ENCODE measurements around the gene TOM1L2. TPM values are rescaled to one million over a fixed set of nuclear protein-coding genes. Genes with fewer than 3 reads are reported as not detected.
"Not testable (repeated sequence)": the region's sequence is repeated elsewhere in the genome, so short reads cannot be mapped to it uniquely, and the experiment has no call there.

The TOM1L2 gene
- total RNA-seq, 1 experiment from 2014 or later, result 40.7 TPM

DNA sequence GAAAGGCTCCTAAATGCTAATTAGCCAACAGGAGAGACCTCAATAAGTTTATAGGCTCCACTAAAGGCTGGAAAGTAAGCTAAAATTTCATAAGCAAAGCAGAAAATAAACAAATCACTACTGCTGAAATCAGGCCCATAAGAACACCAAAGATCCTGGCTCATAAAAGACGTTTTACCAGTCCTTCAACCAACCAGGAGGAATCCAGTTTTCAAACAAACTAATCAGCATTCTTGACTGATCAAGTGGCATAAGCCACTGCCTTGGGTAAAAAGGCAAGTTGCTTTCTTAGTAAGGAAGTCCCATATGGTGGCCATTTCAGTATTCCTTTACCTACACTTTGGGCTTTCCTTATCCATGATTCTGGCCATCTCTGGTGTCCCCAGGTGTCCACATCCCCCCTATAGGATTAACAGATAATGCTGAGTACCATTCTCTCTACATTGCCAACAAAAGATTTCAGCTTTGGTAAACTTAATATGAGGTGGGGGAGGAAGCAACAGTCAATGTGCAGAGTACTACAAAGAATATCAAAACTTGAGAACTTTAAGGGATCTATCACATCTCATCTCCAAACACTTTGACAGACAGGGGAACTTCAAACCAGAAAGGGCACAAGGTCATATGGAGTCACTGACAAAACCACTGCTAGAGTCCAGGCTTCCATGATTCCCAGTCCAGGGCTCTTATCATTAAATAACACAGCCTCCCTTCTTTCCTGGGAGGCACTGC, 1.3 kb downstream of the TOM1L2 start:
- no peak for DNase-seq (ENCODE audit: low spot score)

DNA sequence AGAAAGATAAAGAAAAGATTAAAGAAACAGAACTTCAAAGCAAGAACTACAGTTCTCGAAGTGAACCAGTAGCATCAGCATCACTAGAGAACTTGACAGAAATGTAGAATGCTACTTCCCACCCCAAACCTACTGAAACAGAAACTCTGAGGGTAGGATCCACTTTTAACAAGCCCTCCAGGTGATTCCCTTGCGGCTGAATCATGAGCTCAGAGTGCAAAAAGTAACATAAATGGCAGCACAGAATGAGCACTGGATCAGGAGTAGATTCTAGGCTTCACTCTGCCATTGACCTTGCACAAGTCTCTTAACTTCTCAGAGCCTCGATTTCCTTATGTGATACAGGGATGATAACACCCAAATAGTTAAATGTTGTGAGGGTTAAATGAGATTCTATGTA, 5.8 kb downstream of the TOM1L2 start:
- DNase-seq (ENCODE audit: low spot score), result no peak

GRCh38 chr17:17965152-17965721, 7.0 kb downstream of the TOM1L2 start:
- no peak for DNase-seq (ENCODE audit: low spot score)

- DNase-seq (ENCODE audit: low spot score), result no peak
Measured at GRCh38 chr17:17964710-17965109, 7.5 kb downstream of the TOM1L2 start.

DNA sequence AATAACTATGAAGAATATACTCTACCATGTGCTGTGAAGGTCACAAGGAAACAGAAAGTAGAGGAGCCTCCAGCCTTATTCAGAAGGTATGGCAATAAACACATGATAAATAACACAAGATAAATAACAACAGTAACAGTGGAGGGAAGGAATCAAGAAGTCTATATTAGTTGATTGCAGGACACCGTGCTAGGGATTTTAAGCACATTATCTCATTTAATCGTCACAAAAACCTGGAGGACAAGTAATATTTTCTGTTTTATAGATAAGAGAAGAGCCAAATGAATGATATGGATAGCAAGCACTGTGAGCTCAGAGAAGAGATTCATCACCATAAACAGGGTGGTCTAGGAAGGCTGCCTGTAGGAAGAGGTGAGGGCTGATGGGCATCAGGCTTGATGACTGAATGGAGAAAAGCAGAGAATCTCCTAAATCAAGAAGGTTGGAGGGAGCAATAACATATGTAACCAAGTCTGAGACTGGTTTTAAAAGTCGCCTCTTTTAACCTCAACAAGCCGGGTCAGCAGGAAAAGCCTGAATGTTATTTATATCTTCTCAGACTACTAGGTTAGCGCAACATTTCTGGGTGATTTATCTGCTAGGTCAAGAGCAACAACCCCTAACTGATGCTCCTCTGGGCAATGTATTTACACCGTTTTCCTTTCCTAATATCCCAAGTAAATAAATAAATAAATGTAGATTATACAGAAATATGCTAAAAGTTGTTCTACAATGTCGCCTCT, 8.3 kb downstream of the TOM1L2 start:
- no peak for DNase-seq (ENCODE audit: low spot score)

DNA sequence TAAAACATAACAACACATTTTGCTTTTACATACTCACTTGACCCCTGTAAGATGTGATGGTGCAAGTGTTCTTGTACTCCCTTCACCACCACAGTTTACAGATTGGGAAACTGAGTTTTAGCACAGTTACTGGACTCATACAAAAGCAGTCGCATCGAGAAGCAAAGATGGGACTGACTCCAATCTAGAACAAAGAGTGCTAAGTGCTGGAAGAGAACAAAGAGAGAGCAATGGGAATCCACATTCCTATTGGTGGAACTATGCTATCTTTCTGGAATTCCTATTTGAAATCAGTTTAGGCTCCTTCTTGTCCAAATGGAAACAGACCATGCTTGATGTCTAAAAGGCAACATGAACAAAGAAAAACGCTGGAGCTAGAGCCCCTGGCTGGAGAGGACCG, 9.1 kb downstream of the TOM1L2 start:
- no peak for DNase-seq (ENCODE audit: low spot score)

DNA sequence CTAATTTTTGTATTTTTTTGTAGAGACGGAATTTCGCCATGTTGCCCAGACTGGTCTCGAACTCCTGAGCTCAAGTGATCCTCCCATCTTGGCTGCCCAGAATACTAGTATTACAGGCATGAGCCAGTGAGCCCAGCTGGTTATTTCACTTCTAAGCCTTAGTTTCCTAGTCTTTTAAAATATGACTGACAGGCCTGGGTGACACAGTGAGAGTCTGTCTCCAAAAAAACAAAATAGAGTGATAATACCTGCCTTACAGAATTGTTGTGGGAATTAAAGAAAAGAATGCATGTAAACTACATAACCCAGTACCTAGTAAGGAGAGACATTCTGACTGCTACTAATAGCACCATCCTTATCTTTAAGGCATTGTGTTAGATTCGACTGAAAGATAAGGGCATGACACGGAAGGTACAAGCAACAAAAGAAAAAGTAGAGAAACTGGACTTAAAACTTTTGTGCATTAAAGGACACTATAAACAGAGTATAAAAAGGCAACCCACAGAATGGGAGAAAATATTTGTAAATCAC, 11.6 kb downstream of the TOM1L2 start:
- no peak for DNase-seq (ENCODE audit: low spot score)

- DNase-seq (ENCODE audit: low spot score), result no peak
Measured at GRCh38 chr17:17959520-17960361, 12.5 kb downstream of the TOM1L2 start.

- no peak for DNase-seq (ENCODE audit: low spot score)
Measured at GRCh38 chr17:17958982-17959381, 13.2 kb downstream of the TOM1L2 start.

DNA sequence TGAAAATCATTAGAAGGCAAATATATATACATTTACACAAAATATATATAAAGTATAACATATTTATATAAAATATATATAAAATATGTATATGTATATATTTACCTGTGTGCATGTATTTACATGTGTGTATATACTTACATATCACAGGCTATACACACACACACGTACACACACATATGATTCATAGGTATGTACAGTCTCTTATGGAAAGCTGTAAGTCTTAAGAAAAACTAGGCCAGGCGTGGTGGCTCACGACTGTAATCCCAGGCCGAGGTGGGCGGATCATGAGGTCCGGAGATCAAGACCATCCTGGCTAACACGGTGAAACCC, 14.7 kb downstream of the TOM1L2 start:
- no peak for DNase-seq (ENCODE audit: low spot score)

DNA sequence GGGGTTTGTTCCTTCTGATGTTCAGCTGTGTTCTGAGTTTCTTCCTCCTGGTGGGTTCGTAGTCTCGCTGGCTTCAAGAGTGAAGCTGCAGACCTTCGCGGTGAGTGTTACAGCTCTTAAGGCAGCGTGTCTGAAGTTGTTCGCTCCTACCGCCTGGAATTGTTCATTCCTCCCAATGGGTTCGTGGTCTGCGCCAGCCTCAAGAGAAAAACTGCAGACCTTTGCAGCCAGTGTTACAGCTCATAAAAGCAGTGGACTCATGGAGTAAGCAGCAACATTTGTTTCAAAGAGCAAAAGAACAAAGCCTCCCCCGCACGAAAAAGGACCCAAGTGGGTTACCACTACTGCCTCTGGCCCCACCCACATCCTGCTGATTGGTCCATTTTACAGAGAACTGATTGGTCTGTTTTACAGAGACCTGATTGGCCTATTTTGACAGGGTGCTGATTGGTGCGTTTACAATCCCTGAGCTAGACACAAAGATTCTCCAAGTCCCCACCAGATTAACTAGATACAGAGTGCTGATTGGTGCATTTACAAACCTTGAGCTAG, 16.3 kb downstream of the TOM1L2 start:
- DNase-seq (ENCODE audit: low spot score), result not testable (repeated sequence)

GRCh38 chr17:17954079-17954478, 18.1 kb downstream of the TOM1L2 start:
- no peak for DNase-seq (ENCODE audit: low spot score)

DNA sequence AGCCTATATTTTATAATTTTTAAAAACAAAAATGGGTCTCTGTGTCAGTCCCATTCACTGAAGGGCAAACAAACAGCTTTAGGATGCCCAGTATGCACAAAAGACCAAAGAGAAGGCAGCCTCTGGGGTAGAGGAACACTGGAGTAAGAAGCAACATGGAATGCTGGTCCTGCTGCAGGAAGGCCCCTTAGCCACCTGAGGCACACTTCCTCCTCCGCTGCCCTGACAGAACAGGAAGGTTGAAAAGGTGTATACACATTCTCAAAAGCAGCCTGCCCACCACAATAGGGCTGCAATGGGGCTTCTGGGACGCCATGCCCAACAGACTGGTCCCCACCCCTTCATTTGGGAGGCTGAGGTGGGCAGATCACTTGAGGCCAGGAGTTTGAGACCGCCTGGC, 19.5 kb downstream of the TOM1L2 start:
- DNase-seq (ENCODE audit: low spot score), result no peak

DNA sequence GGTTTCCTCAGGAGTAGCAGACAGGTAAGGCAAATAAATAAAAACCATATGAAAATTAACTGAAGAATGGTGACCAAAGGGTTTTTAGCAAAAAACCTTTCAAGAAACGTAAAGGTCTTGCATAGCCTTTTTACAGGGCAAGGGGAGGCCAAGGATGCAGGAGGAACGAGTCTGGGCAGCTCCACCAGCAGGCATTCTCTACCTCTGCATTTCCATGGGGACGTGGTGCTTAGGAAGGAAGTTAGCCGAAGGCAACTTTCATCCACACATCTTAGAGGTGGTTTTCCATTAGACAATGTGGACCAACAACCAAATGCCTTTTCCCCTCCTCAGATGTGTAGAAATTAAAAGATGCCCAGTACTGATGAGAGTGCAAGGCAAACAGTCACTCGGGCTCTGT, 20.7 kb downstream of the TOM1L2 start:
- no peak for DNase-seq (ENCODE audit: low spot score)

DNA sequence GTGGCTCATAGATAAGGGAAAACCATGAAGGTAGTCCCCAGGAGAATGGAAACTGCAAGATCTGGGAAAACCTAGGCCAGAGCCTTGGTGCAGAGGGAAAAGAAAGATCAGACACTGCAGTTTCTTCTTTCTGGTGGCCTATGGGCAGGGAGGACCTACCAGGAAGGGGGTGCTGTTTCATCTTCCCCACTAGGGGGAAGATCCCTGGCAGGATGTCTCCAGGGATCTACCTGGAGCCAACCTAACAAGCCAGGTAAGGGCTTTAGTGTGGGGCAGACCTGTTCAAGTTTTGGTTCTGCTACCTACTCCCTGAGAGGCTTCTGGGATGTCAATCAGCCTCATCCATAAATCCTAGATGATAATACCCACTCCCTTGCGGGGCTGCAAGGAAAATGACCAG, 21.4 kb downstream of the TOM1L2 start:
- no peak for DNase-seq (ENCODE audit: low spot score)

DNA sequence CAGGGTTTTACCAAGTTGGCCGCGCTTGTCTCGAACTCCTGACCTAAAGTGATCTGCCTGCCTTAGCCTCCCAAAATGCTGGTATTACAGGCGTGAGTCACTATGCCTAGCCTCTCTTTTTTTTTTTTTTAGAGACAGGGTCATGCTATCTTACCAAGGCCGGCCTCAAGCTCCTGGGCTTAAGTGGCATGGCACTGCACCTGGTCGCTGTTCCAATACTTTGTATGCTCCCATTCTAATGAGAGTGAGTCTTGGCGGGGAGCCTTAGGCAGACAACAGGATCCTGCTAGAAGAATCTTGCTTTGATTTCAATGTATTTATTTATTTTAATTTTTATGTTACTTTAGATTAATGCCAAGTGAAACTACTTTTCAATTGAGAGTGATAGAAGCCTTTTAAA, 21.9 kb downstream of the TOM1L2 start:
- no peak for DNase-seq (ENCODE audit: low spot score)

DNA sequence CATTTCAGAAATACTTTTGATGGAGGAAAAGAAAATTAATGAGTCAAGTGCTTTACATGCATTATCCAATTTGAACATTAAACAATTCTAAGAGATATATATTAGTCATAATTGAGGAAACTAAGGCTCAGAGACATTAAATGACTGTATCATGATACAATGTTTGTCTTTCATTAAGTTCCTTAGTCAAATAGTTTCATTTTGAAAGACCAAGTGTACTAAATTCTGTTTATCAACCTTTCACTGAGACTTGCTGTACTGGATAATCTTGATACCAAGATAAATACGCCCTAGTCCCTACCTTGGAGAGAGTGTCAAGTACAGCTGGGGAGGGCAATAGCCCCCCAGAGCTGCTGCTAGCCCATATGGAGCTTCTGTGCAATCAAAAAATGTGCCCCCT, 24.2 kb downstream of the TOM1L2 start:
- no peak for DNase-seq (ENCODE audit: low spot score)

- no peak for DNase-seq (ENCODE audit: low spot score)
Measured at GRCh38 chr17:17947309-17947708, 24.9 kb downstream of the TOM1L2 start.

GRCh38 chr17:17946093-17946492, 26.1 kb downstream of the TOM1L2 start:
- no peak for DNase-seq (ENCODE audit: low spot score)

DNA sequence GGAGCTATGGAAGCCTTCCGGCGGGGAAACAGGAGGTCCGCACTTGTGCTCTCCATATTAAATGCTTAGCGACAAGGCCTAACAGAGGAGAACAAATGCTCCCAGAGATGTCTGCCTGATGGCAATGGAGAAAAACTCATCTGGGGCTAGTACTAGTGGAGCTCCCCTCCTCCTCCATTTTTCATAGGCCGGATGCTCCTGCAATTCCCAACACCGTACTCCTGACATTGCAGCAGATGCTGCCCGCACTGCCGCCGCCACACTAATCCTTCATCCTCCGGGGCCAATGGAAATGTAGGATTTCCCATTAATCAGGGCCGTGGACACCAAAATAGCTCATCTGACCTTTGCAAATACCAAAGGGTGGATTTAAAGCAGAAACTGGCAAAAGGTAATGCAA, 27.5 kb downstream of the TOM1L2 start:
- no peak for DNase-seq (ENCODE audit: low spot score)

DNA sequence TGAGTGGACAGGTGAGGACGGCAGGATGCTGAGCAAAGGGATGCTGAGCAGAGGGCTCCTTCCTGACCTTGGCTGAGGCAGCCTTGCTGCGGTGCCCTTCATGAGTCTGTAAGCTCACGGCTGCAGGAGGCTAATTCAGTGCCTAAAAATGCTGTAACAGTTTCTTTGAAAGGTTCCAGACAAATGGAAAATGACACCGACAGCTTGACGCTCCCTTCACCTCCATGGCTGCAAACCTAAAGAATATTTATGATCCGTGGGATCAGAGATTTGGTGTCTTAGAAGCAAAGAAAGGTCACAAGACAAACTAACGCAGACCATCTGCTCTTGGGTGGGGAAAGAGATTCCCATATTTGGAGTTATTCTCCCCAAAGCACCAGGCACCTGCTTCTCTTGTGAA, 28.0 kb downstream of the TOM1L2 start:
- DNase-seq (ENCODE audit: low spot score), result no peak
